T47D (cell line): Measurements from ENCODE around the gene TTC23.
"Not testable (repeated sequence)": the region's sequence is repeated elsewhere in the genome, so short reads cannot be mapped to it uniquely, and the experiment has no call there.

ENCODE experiments used
- DNase-seq, 2 experiments: peaks; one replicate each; pipeline versions ENCODE4 v3.0.0 to v3.0.0-alpha.2; 2011 to 2012; ENCODE audit warnings: low read depth in 1 of 2, low spot score in 1 of 2
- JUND ChIP-seq: IDR thresholded peaks from 2 replicates; pipeline ENCODE4 v1.6.1; 2012; ENCODE audit warnings: low read depth
- in situ Hi-C: cut with HindIII; loops from 2 replicates; pipeline ENCODE4 v1.10.0; 2016; ENCODE audit warnings: low sequenced_read_pairs, low pct_unique_long_range_greater_than_20kb

TTC23 gene

DNA sequence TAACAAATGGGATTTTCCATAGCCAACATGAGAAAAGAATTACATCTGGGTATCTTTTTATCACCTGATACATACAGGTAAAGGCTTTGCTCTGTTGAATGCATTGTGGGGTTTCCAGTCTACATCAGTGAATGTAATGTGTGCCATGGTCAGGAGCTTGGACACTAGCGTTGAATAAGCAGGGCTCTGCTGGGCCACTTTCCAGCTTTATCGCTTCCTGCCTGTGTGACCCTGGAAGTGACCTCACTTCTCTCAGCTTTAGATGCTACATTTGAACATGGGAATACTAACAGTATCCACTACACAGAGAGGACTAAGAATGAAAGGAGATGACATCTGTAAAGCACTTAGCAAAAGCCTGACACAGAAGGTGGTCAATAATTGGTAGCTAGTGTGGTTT is 40.1 kb downstream of the TTC23 start:
- TF ChIP-seq JUND, result no peak
- DNase-seq, result no peak
- in situ Hi-C loops, result no loop called here

DNA sequence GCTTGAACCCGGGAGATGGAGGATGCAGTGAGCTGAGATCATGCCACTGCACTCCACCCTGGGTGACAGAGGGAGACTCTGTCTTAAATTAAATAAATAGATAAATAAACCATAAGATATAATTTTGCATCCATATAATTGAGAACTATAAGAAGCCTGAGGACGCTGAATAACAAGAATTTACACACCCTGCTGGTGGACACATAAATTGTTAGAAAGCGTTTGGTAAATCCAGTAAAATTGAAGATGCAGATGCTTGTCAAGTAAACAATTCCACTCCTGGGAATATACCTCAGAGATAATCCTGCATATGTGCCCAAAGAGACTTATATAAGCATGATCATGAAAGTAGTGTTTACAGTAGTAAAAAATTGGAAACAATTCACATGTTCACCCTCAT is 41.7 kb downstream of the TTC23 start:
- in situ Hi-C loops, result no loop called here
- TF ChIP-seq JUND, result no peak
- no peak for DNase-seq

GRCh38 chr15:99202176-99202552 is 47.2 kb downstream of the TTC23 start:
- TF ChIP-seq JUND, result no peak
- in situ Hi-C loops, result no loop called here
- DNase-seq, result no peak

GRCh38 chr15:99201408-99202175 is 47.8 kb downstream of the TTC23 start:
- DNase-seq, result no peak
- in situ Hi-C loops, result no loop called here
- no peak for TF ChIP-seq JUND

- no peak for DNase-seq
- no peak for TF ChIP-seq JUND
- in situ Hi-C loops, result no loop called here
Measured at GRCh38 chr15:99197856-99198255, 51.5 kb downstream of the TTC23 start.

DNA sequence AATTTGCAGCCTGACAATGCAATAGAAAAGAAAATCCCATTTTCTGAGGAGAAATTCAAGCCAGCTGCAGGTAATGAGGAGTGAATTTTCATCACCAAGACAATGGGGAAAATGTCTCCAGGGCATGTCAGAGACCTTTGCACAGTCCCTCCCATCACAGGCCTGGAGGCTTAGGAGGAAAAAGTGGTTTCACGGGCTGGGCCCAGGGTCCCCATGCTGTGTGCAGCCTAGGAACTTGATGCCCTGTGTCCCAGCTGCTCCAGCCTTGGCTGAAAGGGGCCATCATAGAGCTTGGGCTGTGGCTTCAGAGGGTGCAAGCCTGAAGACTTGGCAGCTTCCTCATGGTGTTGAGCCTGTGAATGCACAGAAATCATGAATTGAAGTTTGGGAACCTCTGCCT is 57.2 kb downstream of the TTC23 start:
- in situ Hi-C loops, DNase-seq: not testable (repeated sequence)

DNA sequence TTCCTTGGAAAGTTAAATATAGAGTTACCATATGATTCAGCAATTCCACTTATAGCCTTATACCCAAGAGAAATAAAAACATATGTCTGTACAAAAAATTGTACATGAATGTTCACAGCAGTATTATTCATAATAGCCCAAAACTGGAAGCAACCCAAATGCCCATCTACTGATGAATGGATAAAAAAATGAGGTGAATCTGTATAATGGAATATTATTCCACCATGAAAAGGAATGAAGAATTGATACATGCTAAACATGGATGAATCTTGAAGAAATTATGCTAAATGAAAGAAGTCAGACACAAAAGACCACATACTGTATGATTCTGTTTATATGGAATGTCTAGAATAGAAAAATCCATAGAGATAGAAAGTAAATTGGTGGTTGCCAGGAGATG is 61.4 kb downstream of the TTC23 start:
- no peak for DNase-seq
- in situ Hi-C loops, result no loop called here
- no peak for TF ChIP-seq JUND

- DNase-seq, result no peak
- TF ChIP-seq JUND, result no peak
- in situ Hi-C loops, result no loop called here
Measured at GRCh38 chr15:99185414-99186130, 63.8 kb downstream of the TTC23 start.

GRCh38 chr15:99182791-99183190 is 66.6 kb downstream of the TTC23 start:
- in situ Hi-C loops, result no loop called here
- DNase-seq, result no peak
- no peak for TF ChIP-seq JUND

DNA sequence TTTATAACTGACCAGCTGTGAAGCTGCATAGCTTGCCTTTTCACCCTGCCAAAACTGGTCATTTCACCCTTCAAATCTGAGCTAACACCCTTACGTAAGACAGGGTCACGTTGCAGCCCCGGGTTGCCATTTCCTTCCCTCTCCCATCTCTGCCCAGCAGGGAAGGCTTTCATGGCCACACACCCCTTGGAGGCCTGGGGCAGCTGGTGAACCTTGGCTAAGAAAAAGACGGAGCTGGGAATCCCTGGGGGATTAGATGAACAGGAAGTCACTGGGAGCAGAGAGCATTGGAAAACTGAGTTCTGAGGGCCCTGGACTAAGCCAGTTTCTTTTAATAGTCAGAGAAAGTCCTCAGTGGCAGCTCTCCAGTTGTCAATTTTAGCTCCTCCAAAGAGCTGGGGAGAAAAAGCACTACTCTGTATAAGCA is 67.8 kb downstream of the TTC23 start:
- DNase-seq, result no peak
- no peak for TF ChIP-seq JUND
- in situ Hi-C loops, result no loop called here

GRCh38 chr15:99180964-99181306 is 68.4 kb downstream of the TTC23 start:
- in situ Hi-C loops, result no loop called here
- no peak for DNase-seq
- no peak for TF ChIP-seq JUND

DNA sequence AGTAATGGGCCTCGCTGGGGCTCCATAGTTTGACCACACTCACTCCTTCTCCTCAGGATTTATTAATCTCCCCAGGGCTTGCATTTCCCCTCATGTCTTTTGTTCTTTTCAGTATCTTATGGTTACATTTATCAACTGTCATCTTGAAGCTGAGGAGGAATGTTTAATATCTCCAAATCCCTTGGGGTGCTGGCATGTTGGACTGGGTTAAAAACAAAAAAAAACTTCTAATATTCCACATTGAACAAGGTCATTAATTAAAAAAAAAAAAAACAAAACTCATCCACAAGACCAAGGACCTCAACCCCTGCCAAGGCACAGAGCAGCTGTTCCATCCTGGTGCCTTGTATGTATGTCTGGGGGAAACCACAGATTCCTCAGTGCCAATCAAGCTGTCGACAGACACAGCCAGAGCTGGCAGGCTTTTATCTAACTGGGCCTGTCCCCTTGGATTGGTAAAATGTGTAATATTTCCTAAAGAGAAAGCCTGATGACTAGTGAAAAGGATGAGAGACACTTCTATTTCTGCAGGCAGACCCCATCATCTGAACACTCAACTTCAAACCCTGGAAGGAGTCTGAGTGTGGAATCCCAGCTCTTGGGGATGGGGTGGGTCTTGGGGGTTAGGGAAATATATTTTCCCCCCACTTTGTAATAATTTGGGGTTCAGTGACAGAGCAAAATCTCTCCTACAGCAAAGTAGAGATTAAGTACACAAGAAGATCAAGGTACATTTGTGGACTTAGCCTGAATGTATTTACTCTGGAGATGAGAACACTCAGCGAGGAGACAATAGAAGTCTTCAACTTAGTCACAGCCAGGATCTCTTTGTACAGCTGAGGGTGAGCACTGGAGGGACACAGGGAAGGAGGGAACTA is 69.1 kb downstream of the TTC23 start:
- DNase-seq, result no peak
- in situ Hi-C loops, result no loop called here
- no peak for TF ChIP-seq JUND

- no peak for DNase-seq
- TF ChIP-seq JUND, result no peak
- in situ Hi-C loops, result no loop called here
Measured at GRCh38 chr15:99177679-99178078, 71.7 kb downstream of the TTC23 start.
